ENCODE data around the gene GPR4. TPM values are rescaled to one million over a fixed set of nuclear protein-coding genes. Genes with fewer than 3 reads are reported as not detected.
A peak's percentile ranks its signal among the peaks of the same experiment; 100 is the strongest.

Gene GPR4
- total and polyA plus RNA-seq, 2 of the 8 experiments (the other 6 are each of a cell fraction or from before 2014, with no cell fraction given): 0.19 to 0.39 TPM

- TF ChIP-seq RAD21 (IDR thresholded peaks at IDR 0.05 in 1 of 2, conservative IDR thresholded peaks at IDR 0.05 in 1 of 2; ENCODE audit: low read depth in 2 of 2, low read length in 2 of 2): no peak
- peak; percentile 22; the same call in 1 of the 2 replicates for TF ChIP-seq CREB1 (IDR thresholded peaks at IDR 0.05)
- TF ChIP-seq NANOG (IDR thresholded peaks at IDR 0.05; ENCODE audit: insufficient read depth, low read depth, low read length, poor library complexity, severe bottlenecking): no peak
- TF ChIP-seq SRF (IDR thresholded peaks at IDR 0.05; ENCODE audit: low read depth, low read length): no peak
- TF ChIP-seq HDAC2 (IDR thresholded peaks at IDR 0.05; ENCODE audit: borderline replicate concordance in 1 of 2, low read depth in 2 of 2, low read length in 2 of 2): peak in 1 of 2 experiments; percentile 91; a peak in 2 of 4 replicates
- no peak for TF ChIP-seq SP1 (IDR thresholded peaks at IDR 0.05; ENCODE audit: low read depth, low read length)
- peak; percentile 32 for TF ChIP-seq KDM4A (IDR thresholded peaks at IDR 0.05; ENCODE audit: low read depth, low read length, severe bottlenecking)
- peak; percentile 95 for TF ChIP-seq KDM1A (IDR thresholded peaks at IDR 0.05; ENCODE audit: borderline replicate concordance, low read length)
- TF ChIP-seq SIX5 (IDR thresholded peaks at IDR 0.05; ENCODE audit: low read depth, low read length): 0 out of 2 replicates have a peak, but pooled peaks have one; percentile 6
Observed at GRCh38 chr19:45638930-45639729, 37.1 kb upstream of the GPR4 start, which contains the start of gene EML2 (continued).
